Stimulated activated naive CD4-positive, alpha-beta T cell (primary cell): ENCODE measurements around the gene MED16.
"Not testable (repeated sequence)": the region's sequence is repeated elsewhere in the genome, so short reads cannot be mapped to it uniquely, and the experiment has no call there.

ENCODE experiments used
- DNase-seq, 6 experiments: peaks; one replicate each; lab custom pipeline; 2025; lab: John Stamatoyannopoulos, UW

MED16 gene

GRCh38 chr19:853614-854220, 39.3 kb downstream of the MED16 start:
- DNase-seq: not testable (repeated sequence)

GRCh38 chr19:853014-853585, 39.9 kb downstream of the MED16 start:
- no peak for DNase-seq

GRCh38 chr19:852136-853013, 40.6 kb downstream of the MED16 start, which contains the start of gene ELANE:
TSS of gene ELANE (plus strand) at chr19:852303. CDS start at chr19:852329, 26 bp downstream.
- no peak for DNase-seq

DNA sequence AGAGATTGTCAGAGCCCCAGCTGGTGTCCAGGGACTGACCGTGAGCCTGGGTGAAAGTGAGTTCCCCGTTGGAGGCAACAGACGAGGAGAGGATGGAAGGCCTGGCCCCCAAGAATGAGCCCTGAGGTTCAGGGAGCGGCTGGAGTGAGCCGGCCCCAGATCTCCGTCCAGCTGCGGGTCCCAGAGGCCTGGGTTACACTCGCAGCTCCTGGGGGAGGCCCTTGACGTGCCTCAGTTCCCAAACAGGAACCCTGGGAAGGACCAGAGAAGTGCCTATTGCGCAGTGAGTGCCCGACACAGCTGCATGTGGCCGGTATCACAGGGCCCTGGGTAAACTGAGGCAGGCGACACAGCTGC, 42.0 kb downstream of the MED16 start:
- no peak for DNase-seq

- DNase-seq: no peak
Observed at GRCh38 chr19:850221-850978, 42.6 kb downstream of the MED16 start.

GRCh38 chr19:849195-849594, 43.8 kb downstream of the MED16 start:
- DNase-seq: not testable (repeated sequence)

DNA sequence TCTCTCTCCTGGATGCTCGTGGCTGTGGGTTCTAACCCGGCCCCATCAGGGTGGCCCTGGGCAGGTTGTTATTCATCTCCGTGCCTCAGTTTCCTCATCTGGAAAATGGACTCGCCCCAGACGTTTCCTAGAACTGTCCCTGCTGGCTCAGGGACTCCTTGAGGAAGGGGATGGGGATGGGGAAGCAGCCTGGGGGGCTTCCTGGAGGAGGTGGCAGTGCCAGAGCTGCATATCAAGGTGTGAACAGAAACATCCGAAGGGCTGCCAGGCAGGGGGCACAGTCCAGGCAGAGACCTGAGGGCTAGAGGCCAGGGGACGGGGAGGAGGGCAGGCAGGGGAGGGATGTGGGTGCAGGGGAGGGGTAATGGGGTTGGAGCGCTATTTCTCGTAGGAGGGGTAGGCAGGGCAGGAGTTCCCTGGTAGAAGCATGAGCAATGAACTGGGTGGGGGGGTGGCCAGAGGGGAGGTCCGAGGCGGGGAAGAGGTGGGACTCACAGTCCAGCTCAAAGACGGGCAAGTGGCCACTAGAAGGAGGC, 44.5 kb downstream of the MED16 start:
- no peak for DNase-seq

DNA sequence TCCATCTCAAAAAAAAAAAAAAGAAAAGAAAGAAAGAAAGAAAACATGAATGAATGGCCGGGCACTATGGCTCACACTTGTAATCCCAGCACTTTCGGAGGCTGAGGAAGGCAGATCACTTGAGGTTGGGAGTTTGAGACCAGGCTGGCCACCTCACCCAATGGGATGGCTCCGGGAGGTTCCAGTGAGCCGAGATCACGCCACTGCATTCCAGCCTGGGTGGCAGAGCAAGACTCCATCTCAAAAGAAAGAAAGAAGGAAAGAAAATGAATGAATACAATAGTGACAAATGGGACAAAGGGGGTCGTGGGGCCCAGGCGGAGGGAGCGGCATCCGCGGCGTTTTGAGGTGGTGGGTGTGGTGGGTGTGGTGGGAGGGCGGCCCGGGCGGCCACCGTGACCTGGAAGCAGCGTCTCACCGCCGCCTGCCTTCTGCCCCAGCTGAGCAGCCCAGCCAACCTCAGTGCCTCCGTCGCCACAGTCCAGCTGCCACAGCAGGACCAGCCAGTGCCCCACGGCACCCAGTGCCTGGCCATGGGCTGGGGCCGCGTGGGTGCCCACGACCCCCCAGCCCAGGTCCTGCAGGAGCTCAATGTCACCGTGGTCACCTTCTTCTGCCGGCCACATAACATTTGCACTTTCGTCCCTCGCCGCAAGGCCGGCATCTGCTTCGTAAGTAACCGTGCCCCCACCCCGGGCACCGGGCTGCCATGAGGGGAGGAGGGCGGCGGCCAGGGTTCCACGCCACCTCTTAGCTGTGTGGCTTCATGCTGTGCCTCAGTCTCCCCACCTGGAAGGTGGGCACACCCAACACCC, 47.1 kb downstream of the MED16 start:
- DNase-seq: no peak

- DNase-seq: peak in 1 of 6 experiments; percentile 13
Observed at GRCh38 chr19:844546-844971, 48.4 kb downstream of the MED16 start.

GRCh38 chr19:843836-844545, 49.0 kb downstream of the MED16 start:
- DNase-seq: peak in 1 of 6 experiments; percentile 12

- no peak for DNase-seq
Observed at GRCh38 chr19:843180-843835, 49.7 kb downstream of the MED16 start.

DNA sequence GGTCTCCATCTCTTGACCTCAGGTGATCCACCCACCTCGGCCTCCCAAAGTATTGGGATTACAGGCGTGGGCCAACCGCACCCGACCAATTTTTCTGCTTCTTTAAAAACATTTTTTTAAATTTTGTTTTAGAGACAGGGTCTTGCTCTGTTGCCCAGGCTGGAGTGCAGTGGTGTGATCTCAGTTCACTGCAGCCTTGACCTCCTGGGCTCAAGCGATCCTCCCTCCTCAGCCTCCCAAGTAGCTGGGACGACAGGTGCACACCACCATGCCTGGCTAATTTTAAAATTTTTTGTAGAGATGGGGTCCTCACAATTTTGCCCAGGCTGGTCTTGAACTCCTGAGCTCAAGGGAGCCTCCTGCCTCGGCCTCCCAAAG, 50.2 kb downstream of the MED16 start:
- DNase-seq: not testable (repeated sequence)

DNA sequence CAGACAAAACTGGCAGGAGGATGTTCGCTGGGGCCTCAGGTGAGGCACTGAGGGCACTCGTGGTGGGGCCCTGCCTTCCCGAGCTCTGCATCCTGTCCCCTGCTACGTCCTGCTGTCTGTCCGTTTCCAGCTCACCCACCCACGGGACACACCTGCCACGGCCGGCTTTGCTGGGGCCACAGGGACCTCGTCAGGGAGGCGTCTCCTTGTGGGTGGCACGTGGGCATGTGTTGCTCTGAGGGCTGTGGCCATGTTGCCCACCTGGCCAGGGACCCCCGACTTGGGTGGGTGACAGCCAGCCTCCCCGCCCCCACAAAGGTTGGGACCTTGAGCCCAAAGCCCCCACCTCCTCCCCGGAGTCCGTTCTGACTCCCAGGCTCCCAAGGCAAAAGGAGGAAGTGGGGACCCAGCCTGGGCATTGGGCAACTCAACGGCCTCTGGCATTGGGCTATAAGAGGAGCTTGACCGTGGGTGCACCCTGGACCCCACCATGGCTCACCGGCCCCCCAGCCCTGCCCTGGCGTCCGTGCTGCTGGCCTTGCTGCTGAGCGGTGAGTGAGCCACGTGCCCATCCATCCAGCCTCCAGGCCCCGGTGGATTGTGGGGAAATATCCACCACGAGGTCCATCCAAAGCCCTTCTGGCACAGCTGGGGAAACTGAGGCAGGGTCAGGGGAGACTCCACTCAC, 52.3 kb downstream of the MED16 start, which contains the start of gene PRTN3:
Gene PRTN3, plus strand, starts transcription at position 481 of the 688 bp plus-strand sequence. Its CDS starts 10 bp downstream, at position 491.
- DNase-seq: no peak

- DNase-seq: no peak
Observed at GRCh38 chr19:835210-835810, 57.7 kb downstream of the MED16 start.

DNA sequence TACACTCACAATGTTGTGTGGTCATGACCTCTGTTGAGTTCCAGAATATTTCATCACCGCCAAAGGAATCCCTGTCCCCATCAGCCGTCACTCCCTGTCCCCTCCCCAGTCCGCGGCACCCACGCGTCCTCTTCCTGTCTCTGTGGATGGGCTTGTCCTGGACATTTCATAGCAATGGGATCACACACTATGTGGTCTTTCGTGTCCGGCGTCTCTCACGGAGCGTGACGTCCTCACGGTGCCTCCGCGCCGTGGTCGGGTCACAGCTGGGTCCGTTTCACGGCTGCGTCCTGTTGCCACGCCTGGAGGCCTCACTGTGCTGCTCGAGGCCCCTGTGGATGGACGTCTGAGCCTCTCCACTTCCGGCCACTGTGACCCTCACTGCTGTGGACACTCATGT, 58.8 kb downstream of the MED16 start:
- no peak for DNase-seq

- DNase-seq: no peak
Observed at GRCh38 chr19:831407-832369, 61.3 kb downstream of the MED16 start.

DNA sequence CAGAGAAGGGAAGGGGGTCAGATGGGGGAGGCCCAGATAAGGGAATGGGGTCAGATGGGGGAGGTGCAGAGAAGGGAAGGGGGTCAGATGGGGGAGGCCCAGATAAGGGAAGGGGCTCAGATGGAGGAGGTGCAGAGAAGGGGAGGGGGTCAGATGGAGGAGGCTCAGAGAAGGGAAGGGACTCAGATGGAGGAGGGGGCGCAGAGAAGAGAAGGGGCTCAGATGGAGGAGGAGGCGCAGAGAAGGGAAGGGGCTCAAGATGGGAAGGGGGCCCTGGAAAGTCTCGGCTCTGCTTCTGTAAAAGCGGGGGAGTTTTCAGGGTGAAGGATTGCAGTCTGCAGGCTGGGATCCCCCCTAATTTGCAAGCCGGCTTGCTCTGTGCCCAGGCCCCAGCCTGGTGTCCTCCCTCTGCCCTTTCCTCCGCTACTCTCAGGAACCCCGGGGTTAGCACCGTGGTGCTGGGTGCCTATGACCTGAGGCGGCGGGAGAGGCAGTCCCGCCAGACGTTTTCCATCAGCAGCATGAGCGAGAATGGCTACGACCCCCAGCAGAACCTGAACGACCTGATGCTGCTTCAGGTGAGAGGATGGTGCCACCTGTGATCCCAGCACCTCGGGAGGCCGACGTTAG, 63.7 kb downstream of the MED16 start:
- no peak for DNase-seq
